Glomerular endothelial cell (primary cell): ENCODE measurements around the gene MYBPH. TPM values are rescaled to one million over a fixed set of nuclear protein-coding genes. Genes with fewer than 3 reads are reported as not detected.

Source experiments
- DNase-seq: peaks from one replicate; pipeline ENCODE4 v3.0.0-alpha.2; 2011; ENCODE audit warnings: low read depth, low spot score; ENCODE audit errors: extremely low read depth
- total RNA-seq: library from RNA; depleted of rRNA; stranded (reverse); fragments of >200 nt; gene quantifications from 2 replicates; pipeline ENCODE4 v1.2.3, GENCODE V29; 2015

Gene MYBPH
- total RNA-seq, 1 donor from 2014 or later, result not detected

- DNase-seq, result no peak
These were observed 7.8 kb downstream of the MYBPH start for GRCh38 chr1:203167913-203168200.

- DNase-seq, result no peak
These were observed 8.4 kb downstream of the MYBPH start for GRCh38 chr1:203167026-203167912.

- DNase-seq, result no peak
These were observed 9.3 kb downstream of the MYBPH start for GRCh38 chr1:203166192-203166940.

- DNase-seq, result no peak
These were observed 9.8 kb downstream of the MYBPH start for GRCh38 chr1:203165800-203166161.

- no peak for DNase-seq
These were observed 10.4 kb downstream of the MYBPH start for GRCh38 chr1:203165101-203165799.

- DNase-seq, result no peak
These were observed 11.6 kb downstream of the MYBPH start for GRCh38 chr1:203163891-203164635.

- no peak for DNase-seq
These were observed 13.2 kb downstream of the MYBPH start for GRCh38 chr1:203162403-203162802.

- DNase-seq, result no peak
These were observed 13.9 kb downstream of the MYBPH start for GRCh38 chr1:203161703-203162102.

- DNase-seq, result no peak
These were observed 14.5 kb downstream of the MYBPH start for GRCh38 chr1:203161175-203161574.

GRCh38 chr1:203159844-203160243, 15.8 kb downstream of the MYBPH start:
- DNase-seq, result no peak

GRCh38 chr1:203158960-203159665, 16.5 kb downstream of the MYBPH start:
- no peak for DNase-seq

GRCh38 chr1:203158423-203158822, 17.2 kb downstream of the MYBPH start:
- no peak for DNase-seq

GRCh38 chr1:203156280-203156679, 19.3 kb downstream of the MYBPH start:
- no peak for DNase-seq

- DNase-seq, result no peak
These were observed 21.4 kb downstream of the MYBPH start for GRCh38 chr1:203153989-203154821.

GRCh38 chr1:203153051-203153988, 22.3 kb downstream of the MYBPH start:
- no peak for DNase-seq

GRCh38 chr1:203152158-203153034, 23.2 kb downstream of the MYBPH start:
- DNase-seq, result no peak
